SU-DHL-6 (cell line): ENCODE data around the gene EMC1.

ENCODE experiments used
- EZH2phosphoT487 ChIP-seq: fragments of 200-600 bp; sonication (generic), shearing (Covaris generic); conservative IDR thresholded peaks from 2 replicates; pipeline ENCODE4 v1.6.1; 2018; ENCODE audit warnings: mild to moderate bottlenecking, antibody characterized with exemption, low read length, moderate library complexity, mixed read lengths
- TF ChIP-seq, protein P1 (sequence below): fragments of 200-600 bp; sonication (generic); IDR thresholded peaks from one replicate; pipeline ENCODE4 v1.5.1; 2017; ENCODE audit warnings: antibody characterized with exemption, mild to moderate bottlenecking, low read length, moderate library complexity; ENCODE audit not compliant: insufficient read depth, poor library complexity, severe bottlenecking

GRCh38 chr1:19199329-19199968, 51.9 kb downstream of the EMC1 start:
- TF ChIP-seq, protein P1, sequence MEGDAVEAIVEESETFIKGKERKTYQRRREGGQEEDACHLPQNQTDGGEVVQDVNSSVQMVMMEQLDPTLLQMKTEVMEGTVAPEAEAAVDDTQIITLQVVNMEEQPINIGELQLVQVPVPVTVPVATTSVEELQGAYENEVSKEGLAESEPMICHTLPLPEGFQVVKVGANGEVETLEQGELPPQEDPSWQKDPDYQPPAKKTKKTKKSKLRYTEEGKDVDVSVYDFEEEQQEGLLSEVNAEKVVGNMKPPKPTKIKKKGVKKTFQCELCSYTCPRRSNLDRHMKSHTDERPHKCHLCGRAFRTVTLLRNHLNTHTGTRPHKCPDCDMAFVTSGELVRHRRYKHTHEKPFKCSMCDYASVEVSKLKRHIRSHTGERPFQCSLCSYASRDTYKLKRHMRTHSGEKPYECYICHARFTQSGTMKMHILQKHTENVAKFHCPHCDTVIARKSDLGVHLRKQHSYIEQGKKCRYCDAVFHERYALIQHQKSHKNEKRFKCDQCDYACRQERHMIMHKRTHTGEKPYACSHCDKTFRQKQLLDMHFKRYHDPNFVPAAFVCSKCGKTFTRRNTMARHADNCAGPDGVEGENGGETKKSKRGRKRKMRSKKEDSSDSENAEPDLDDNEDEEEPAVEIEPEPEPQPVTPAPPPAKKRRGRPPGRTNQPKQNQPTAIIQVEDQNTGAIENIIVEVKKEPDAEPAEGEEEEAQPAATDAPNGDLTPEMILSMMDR = no peak
- no peak for TF ChIP-seq EZH2phosphoT487
